ENCODE measurements around the gene HMCN1.

Gene HMCN1

DNA sequence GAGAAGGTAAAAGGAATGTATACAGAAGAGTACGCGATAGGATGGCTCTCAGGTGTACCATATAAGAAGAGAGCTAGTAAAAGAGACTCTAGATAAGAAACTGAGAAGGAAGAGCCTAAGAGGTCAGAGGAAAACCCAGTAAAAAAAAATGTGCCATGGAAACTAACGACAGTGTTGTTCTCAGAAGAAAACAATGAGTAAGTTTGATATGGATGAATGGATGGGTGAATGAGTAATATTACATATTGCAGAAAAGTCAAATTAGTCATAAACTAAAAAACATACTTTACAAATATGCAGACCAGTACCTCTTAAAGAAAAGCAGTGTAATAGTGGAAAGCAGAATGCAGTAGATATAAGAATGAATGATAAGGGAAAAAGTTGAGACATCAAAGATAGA lies 316.2 kb downstream of the HMCN1 start:
- TF ChIP-seq POLR2AphosphoS5 (IDR thresholded peaks at IDR 0.05; ENCODE audit: low read depth, low read length) (no peak), SIN3A (IDR thresholded peaks at IDR 0.05; ENCODE audit: borderline replicate concordance, insufficient read depth, low read length) (no peak), FOXP2 (optimal IDR thresholded peaks at IDR 0.05; ENCODE audit: borderline replicate concordance, extremely low read depth, extremely low read length, insufficient read depth) (no peak), TAF1 (IDR thresholded peaks at IDR 0.05; ENCODE audit: borderline replicate concordance, insufficient read depth, low read length) (no peak)
- TF ChIP-seq, protein P1, sequence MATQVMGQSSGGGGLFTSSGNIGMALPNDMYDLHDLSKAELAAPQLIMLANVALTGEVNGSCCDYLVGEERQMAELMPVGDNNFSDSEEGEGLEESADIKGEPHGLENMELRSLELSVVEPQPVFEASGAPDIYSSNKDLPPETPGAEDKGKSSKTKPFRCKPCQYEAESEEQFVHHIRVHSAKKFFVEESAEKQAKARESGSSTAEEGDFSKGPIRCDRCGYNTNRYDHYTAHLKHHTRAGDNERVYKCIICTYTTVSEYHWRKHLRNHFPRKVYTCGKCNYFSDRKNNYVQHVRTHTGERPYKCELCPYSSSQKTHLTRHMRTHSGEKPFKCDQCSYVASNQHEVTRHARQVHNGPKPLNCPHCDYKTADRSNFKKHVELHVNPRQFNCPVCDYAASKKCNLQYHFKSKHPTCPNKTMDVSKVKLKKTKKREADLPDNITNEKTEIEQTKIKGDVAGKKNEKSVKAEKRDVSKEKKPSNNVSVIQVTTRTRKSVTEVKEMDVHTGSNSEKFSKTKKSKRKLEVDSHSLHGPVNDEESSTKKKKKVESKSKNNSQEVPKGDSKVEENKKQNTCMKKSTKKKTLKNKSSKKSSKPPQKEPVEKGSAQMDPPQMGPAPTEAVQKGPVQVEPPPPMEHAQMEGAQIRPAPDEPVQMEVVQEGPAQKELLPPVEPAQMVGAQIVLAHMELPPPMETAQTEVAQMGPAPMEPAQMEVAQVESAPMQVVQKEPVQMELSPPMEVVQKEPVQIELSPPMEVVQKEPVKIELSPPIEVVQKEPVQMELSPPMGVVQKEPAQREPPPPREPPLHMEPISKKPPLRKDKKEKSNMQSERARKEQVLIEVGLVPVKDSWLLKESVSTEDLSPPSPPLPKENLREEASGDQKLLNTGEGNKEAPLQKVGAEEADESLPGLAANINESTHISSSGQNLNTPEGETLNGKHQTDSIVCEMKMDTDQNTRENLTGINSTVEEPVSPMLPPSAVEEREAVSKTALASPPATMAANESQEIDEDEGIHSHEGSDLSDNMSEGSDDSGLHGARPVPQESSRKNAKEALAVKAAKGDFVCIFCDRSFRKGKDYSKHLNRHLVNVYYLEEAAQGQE (IDR thresholded peaks at IDR 0.05; ENCODE audit: insufficient read depth in 1 of 2, low read depth in 2 of 2, low read length in 2 of 2), result no peak

DNA sequence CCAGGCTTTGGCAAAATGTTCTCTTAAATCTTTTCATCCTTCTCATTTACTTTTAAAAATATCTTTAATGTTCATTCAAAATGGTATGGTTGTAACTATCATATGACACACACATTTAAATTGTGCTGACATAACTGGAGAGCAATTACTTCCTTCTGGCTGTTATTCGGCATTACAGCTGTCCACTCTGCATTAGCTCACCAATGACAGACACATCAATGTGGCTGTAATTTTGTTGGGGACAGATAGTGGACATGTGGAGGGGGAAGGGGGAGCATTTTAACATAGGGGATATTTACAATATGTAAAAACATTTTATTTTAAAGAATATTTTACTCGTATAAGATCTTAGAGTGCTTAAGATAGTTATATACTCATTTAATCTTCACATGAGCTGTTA lies 319.8 kb downstream of the HMCN1 start:
- no peak for TF ChIP-seq POLR2AphosphoS5 (IDR thresholded peaks at IDR 0.05; ENCODE audit: low read depth, low read length)
- TF ChIP-seq, protein P1 (IDR thresholded peaks at IDR 0.05; ENCODE audit: insufficient read depth in 1 of 2, low read depth in 2 of 2, low read length in 2 of 2), result no peak
- no peak for TF ChIP-seq TAF1 (IDR thresholded peaks at IDR 0.05; ENCODE audit: borderline replicate concordance, insufficient read depth, low read length)
- no peak for TF ChIP-seq SIN3A (IDR thresholded peaks at IDR 0.05; ENCODE audit: borderline replicate concordance, insufficient read depth, low read length)

DNA sequence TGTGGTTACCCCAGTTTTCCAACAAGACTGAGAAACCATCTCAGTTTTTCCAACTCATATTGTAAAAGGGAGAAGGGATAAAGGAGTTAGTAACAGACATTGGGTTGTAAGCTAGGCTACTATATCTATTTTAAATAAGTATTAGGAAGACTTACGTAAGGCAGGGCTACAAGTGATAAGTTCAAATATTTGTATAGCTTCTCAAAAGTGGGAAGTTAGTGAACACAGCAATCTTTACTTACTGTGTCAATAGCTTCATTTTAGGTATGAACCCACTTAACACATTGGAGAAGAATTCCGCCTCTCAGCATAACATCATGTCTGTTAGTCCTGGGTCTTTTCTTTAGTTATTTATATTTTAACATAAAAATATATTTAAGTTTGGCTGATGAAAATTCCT lies 320.7 kb downstream of the HMCN1 start:
- TF ChIP-seq TAF1 (IDR thresholded peaks at IDR 0.05; ENCODE audit: borderline replicate concordance, insufficient read depth, low read length), result no peak
- no peak for TF ChIP-seq POLR2AphosphoS5 (IDR thresholded peaks at IDR 0.05; ENCODE audit: low read depth, low read length)
- TF ChIP-seq FOXP2 (optimal IDR thresholded peaks at IDR 0.05; ENCODE audit: borderline replicate concordance, extremely low read depth, extremely low read length, insufficient read depth), result no peak
- TF ChIP-seq SIN3A (IDR thresholded peaks at IDR 0.05; ENCODE audit: borderline replicate concordance, insufficient read depth, low read length), result no peak

DNA sequence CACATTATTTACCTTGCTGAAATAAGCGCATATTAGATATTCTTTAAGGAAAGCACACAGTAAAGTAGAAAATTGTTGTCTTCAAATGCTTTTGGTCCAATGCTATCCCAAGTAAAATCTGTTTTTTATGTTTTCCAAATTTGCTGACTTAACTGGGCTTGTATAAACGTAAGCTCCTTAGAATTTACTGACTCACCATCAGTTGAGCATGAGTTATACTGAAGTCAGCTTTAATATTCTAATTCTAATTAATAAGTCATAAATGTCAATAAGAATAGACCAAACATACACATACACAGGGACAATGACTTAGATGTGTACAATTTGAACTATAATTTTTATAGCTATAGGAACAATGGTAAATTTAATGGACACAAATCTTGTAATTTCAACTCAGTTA lies 321.7 kb downstream of the HMCN1 start:
- TF ChIP-seq SIN3A (IDR thresholded peaks at IDR 0.05; ENCODE audit: borderline replicate concordance, insufficient read depth, low read length), result no peak
- no peak for TF ChIP-seq FOXP2 (optimal IDR thresholded peaks at IDR 0.05; ENCODE audit: borderline replicate concordance, extremely low read depth, extremely low read length, insufficient read depth)
- TF ChIP-seq TAF1 (IDR thresholded peaks at IDR 0.05; ENCODE audit: borderline replicate concordance, insufficient read depth, low read length), result no peak
- TF ChIP-seq POLR2AphosphoS5 (IDR thresholded peaks at IDR 0.05; ENCODE audit: low read depth, low read length), result no peak
- TF ChIP-seq, protein P1 (IDR thresholded peaks at IDR 0.05; ENCODE audit: insufficient read depth in 1 of 2, low read depth in 2 of 2, low read length in 2 of 2), result no peak

DNA sequence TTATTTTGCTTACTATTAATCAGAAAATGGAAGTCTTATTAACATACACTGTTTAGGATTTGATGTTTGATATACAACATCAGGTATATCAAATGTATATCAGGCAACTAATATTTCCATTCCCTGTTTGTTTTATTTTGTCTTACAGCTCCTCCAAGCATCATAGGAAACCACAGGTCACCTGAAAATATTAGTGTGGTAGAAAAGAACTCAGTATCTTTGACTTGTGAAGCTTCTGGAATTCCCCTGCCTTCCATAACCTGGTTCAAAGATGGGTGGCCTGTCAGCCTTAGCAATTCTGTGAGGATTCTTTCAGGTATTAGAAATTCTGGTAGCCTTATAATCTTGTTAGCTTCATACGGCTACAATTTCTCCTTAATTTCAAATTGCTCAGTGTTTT lies 322.9 kb downstream of the HMCN1 start:
- TF ChIP-seq TAF1 (IDR thresholded peaks at IDR 0.05; ENCODE audit: borderline replicate concordance, insufficient read depth, low read length), result no peak
- TF ChIP-seq POLR2AphosphoS5 (IDR thresholded peaks at IDR 0.05; ENCODE audit: low read depth, low read length), result no peak
- no peak for TF ChIP-seq FOXP2 (optimal IDR thresholded peaks at IDR 0.05; ENCODE audit: borderline replicate concordance, extremely low read depth, extremely low read length, insufficient read depth)
- TF ChIP-seq, protein P1 (IDR thresholded peaks at IDR 0.05; ENCODE audit: insufficient read depth in 1 of 2, low read depth in 2 of 2, low read length in 2 of 2), result no peak
- no peak for TF ChIP-seq SIN3A (IDR thresholded peaks at IDR 0.05; ENCODE audit: borderline replicate concordance, insufficient read depth, low read length)
